ENCODE results near the gene DAZAP1. TPM values are rescaled to one million over a fixed set of nuclear protein-coding genes. Genes with fewer than 3 reads are reported as not detected.

Gene DAZAP1
- total RNA-seq, 1 donor from 2014 or later, result 15.8 TPM

DNA sequence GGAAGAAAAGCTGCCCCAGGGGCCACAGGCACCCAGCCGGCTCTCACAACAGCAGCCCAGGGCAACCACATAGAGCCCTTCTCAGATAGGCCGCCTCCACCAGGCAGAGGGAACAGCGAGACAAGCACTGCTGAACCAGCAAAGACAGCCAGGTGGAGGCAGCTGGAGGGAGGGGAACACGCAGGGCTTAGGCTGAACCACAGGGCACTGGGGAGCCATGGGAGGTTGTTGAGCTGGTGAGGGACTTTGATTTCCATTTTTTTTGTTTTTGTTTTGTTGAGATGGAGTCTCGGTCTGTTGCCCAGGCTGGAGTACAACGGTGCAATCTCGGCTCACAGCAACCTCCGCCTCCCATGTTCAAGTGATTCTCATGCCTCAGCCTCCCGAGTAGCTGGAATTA, 9.5 kb upstream of the DAZAP1 start:
- H3K36me3 ChIP-seq, result peaks cover 10% of the 10 kb centered on the region in 2 donors
- TF ChIP-seq, protein P1, sequence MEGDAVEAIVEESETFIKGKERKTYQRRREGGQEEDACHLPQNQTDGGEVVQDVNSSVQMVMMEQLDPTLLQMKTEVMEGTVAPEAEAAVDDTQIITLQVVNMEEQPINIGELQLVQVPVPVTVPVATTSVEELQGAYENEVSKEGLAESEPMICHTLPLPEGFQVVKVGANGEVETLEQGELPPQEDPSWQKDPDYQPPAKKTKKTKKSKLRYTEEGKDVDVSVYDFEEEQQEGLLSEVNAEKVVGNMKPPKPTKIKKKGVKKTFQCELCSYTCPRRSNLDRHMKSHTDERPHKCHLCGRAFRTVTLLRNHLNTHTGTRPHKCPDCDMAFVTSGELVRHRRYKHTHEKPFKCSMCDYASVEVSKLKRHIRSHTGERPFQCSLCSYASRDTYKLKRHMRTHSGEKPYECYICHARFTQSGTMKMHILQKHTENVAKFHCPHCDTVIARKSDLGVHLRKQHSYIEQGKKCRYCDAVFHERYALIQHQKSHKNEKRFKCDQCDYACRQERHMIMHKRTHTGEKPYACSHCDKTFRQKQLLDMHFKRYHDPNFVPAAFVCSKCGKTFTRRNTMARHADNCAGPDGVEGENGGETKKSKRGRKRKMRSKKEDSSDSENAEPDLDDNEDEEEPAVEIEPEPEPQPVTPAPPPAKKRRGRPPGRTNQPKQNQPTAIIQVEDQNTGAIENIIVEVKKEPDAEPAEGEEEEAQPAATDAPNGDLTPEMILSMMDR (IDR thresholded peaks at IDR 0.05), result no peak

DNA sequence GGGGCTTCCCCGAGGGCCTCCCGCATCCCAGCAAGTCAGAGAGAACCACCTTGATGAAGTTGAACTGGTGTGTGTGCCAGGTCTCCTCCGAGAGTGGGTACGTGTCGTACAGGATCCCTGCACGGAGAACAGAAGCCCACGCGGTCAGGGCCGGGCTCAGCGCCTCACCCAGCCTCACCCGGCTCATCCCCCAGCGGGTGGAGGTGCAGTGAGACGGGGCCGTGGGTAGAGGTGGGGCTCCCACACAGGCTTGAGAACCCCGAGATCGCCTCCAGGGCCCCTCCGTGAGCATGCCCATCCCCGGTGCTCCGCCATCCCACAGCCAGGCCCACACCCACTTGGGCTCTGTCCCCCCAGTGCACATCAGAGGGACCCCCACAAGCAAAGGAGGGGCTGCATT, 8.3 kb upstream of the DAZAP1 start:
- peaks cover 10 to 29% of the 10 kb centered on the region in 2 donors for H3K4me1 ChIP-seq
- H3K9me3 ChIP-seq, result no peaks in the 10 kb centered on the region
- H3K4me3 ChIP-seq, result no peak overlapping the region
- no peaks in the 10 kb centered on the region for H3K27me3 ChIP-seq
- no peaks in the 10 kb centered on the region for H3K36me3 ChIP-seq
- TF ChIP-seq, protein P1 (IDR thresholded peaks at IDR 0.05), result no peak
- no peak for DNase-seq (ENCODE audit: low spot score in 2 of 2)
- intact Hi-C loops (cut with DNase I), result no loop called here
- no peak overlapping the region for H3K27ac ChIP-seq

More for the DNA sequence above, 9.5 kb upstream of the DAZAP1 start:
- no peaks in the 10 kb centered on the region for H3K9me3 ChIP-seq
- intact Hi-C loops (cut with DNase I), result no loop called here
- H3K4me3 ChIP-seq, result no peak overlapping the region
- H3K27me3 ChIP-seq, result no peaks in the 10 kb centered on the region
- no peak overlapping the region for H3K27ac ChIP-seq
- DNase-seq (ENCODE audit: low spot score in 2 of 2), result no peak
- H3K4me1 ChIP-seq, result peaks cover 10 to 28% of the 10 kb centered on the region in 2 donors

DNA sequence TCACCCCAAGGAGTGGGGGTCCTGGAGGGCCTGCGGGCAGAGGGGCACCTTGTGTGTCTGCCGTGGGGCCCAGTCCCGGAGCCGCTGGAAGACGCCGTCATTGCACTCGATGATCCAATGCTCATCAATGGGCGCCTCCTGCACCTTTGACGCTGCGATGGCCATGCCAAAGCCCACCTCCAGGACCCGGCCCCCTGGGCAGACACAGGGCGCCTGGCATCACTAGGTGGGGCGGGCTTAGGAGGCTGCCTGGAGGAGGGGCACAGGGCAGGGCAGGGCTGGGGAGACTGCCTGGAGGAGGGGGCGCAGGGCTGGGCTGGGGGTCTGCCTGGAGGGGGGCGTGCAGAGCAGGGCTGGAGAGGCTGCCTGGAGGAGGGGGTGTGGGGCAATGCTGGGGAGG, 7.6 kb upstream of the DAZAP1 start:
- H3K27ac ChIP-seq, result no peak overlapping the region
- H3K36me3 ChIP-seq, result no peaks in the 10 kb centered on the region
- peak overlapping the region in 1 of 2 donors; percentile 92 for H3K4me3 ChIP-seq
- intact Hi-C loops (cut with DNase I), result no loop called here
- TF ChIP-seq, protein P1 (IDR thresholded peaks at IDR 0.05), result no peak
- no peaks in the 10 kb centered on the region for H3K9me3 ChIP-seq
- no peaks in the 10 kb centered on the region for H3K27me3 ChIP-seq
- H3K4me1 ChIP-seq, result peaks cover 10 to 29% of the 10 kb centered on the region in 2 donors
- DNase-seq (ENCODE audit: low spot score in 2 of 2), result no peak

DNA sequence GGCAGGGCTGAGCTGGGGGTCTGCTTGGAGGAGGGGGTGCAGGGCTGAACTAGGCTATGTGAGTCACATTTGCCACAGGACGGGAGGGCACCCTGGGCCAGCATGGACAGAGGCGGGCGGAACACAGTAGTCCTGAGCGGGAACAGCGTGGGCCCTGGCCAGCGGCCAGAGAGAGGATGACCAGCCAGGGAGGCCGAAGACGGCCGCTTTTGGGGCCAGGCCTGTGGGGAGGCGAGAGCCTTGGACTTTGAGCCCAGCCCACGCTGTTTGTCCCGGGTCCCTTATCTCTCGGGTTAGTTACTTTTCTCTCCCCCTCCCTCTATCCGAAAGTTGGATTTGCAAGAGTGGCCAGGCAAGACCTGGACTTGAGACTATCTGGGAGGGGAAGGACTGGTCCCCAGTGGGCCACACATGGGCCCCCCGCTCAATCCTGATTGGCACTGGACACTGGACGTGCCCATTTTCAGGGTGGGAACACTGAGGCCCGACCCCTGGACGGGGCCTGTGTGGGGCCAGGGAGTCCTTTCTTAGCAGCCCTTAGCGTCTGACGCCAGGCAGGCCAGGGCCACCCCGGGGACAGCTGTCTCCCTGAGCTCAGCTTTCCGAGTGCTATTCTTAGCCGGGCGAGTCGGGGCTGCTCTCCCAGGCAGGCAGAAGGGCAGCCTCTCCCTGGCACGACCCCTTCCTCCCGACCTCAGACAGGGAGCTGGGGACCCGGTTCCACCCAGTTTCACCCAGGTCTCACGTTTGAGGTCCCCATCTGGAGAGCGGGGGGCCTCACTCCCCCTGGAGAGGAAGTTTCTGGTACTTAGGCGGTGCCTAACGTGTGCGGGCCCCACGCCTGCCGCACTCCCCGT, 6.9 kb upstream of the DAZAP1 start:
- Histone ChIP-seq H3K9me3 (no peaks in the 10 kb centered on the region), H3K4me1 (peaks cover 10 to 29% of the 10 kb centered on the region in 2 donors), H3K36me3 (no peaks in the 10 kb centered on the region), H3K27ac (peak overlapping the region; percentile 1 to 3), H3K4me3 (peak overlapping the region; percentile 78 to 92), H3K27me3 (no peaks in the 10 kb centered on the region)
- DNase-seq (ENCODE audit: low spot score in 2 of 2), result peak in 1 of 2 donors; percentile 78
- TF ChIP-seq, protein P1 (IDR thresholded peaks at IDR 0.05), result no peak
- intact Hi-C loops (cut with DNase I), result no loop called here

DNA sequence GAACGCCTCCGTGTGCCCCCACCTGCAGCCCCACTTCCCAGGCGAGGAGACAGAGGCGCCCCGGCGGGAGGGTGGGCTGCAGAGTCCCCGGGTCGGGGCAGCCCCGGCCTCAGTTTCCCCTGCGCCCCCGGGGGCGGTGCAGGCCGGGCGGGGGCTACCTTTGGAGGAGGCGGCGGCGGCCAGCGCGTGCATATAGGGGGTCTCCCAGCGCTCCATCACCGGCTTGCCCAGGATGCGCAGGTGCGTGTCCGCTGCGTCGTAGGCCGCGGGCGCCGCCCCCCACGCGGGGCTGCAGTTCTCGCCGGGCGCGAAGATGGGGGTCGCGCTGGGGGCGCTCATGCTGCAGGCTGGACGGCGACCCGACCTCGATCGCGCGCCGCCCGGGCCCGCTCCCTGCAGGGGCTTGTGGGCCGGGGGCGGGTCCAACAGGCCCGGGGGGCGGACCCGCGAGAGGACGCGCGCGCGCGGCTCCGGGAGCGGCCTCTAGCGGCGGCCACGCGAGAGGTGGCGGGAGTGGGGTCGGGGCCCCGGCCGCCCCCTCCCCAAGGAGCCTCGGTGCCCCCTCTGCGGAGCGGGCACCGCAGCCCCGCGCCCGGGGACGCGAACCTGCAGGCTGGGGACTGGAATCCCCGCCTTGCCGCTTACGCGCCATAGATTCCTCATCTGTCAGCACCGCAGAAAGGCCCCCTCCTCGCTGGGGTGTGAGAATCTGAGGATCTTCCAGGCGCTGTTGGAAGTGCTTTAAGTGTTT, 6.1 kb upstream of the DAZAP1 start, which contains the start of gene GAMT:
TSS of gene GAMT (minus strand) at position 405 of the 751 bp plus-strand sequence. CDS start at position 339, 66 bp downstream.
- intact Hi-C loops (cut with DNase I), result no loop called here
- DNase-seq (ENCODE audit: low spot score in 2 of 2), result no peak
- Histone ChIP-seq H3K4me1 (peaks cover 10 to 26% of the 10 kb centered on the region in 2 donors), H3K27ac (peak within 1 kb of the TSS; percentile 1 to 3), H3K36me3 (no peaks in the 10 kb centered on the region), H3K27me3 (no peaks in the 10 kb centered on the region), H3K9me3 (no peaks in the 10 kb centered on the region), H3K4me3 (peak within 1 kb of the TSS; percentile 78 to 92)
- TF ChIP-seq, protein P1 (IDR thresholded peaks at IDR 0.05), result peak; percentile 23 to 53 (median 48)

Data from ascending aorta (tissue), 2 donors.